A673 (cell line): ENCODE measurements around the gene DCLK1. TPM values are rescaled to one million over a fixed set of nuclear protein-coding genes. Genes with fewer than 3 reads are reported as not detected.

Source experiments
- BruUV-seq: library from RNA; stranded (reverse); fragments of 400-500 nt; replicated peaks from 2 replicates; lab custom pipeline; 2021; lab: Mats Ljungman, UMichigan
- CTCF ChIA-PET: fragments of 300-600 bp; sonication (Branson Sonifier 250); formaldehyde crosslinking; loops from one replicate; lab custom pipeline; 2022; ENCODE audit warnings: antibody characterized with exemption; lab: Charles Lee
- POLR2A ChIA-PET: fragments of 300-600 bp; sonication (Branson Sonifier 250); formaldehyde crosslinking; loops from one replicate; lab custom pipeline; 2022; ENCODE audit warnings: antibody characterized with exemption; ENCODE audit not compliant: low non-redundant PET; lab: Charles Lee
- DNase-seq: peaks from one replicate; pipeline ENCODE4 v3.0.0-alpha.2; 2015; ENCODE audit warnings: low spot score
- H3K27ac ChIP-seq: fragments of 200-600 bp; sonication (generic); 2 replicates; pipeline ENCODE4 v1.5.1; 2016; ENCODE audit warnings: mixed run types, low read depth, mild to moderate bottlenecking, mixed read lengths, antibody characterized with exemption, low read length; ENCODE audit not compliant: poor library complexity, severe bottlenecking
- H3K27me3 ChIP-seq: fragments of 200-600 bp; sonication (generic); replicated peaks from 2 replicates; pipeline ENCODE4 v1.6.1; 2017; ENCODE audit warnings: mixed run types, low read depth, mild to moderate bottlenecking, mixed read lengths, antibody characterized with exemption, low read length; ENCODE audit not compliant: insufficient read depth, poor library complexity
- H3K36me3 ChIP-seq: fragments of 200-600 bp; sonication (generic); 2 replicates; pipeline ENCODE4 v1.6.1; 2016; ENCODE audit warnings: mixed run types, mild to moderate bottlenecking, mixed read lengths, antibody characterized with exemption, low read length; ENCODE audit not compliant: insufficient read depth, poor library complexity, severe bottlenecking
- H3K4me1 ChIP-seq: fragments of 200-600 bp; sonication (generic); 2 replicates; pipeline ENCODE4 v1.6.1; 2017; ENCODE audit warnings: mixed run types, mild to moderate bottlenecking, mixed read lengths, antibody characterized with exemption, low read length; ENCODE audit not compliant: insufficient read depth, poor library complexity, severe bottlenecking
- H3K4me3 ChIP-seq: fragments of 200-600 bp; sonication (generic); 2 replicates; pipeline ENCODE4 v1.5.1; 2016; ENCODE audit warnings: low read depth, mixed run types, mild to moderate bottlenecking, mixed read lengths, low read length; ENCODE audit not compliant: poor library complexity, severe bottlenecking
- H3K9me3 ChIP-seq: fragments of 200-600 bp; sonication (generic); 2 replicates; pipeline ENCODE4 v1.6.1; 2016; ENCODE audit warnings: mixed run types, low read depth, mild to moderate bottlenecking, mixed read lengths, antibody characterized with exemption, low read length; ENCODE audit not compliant: poor library complexity, severe bottlenecking
- EZH2 ChIP-seq: fragments of 200-600 bp; sonication (generic); IDR thresholded peaks from 2 replicates; pipeline ENCODE4 v1.6.1; 2017; ENCODE audit warnings: borderline replicate concordance, low read depth, mild to moderate bottlenecking, mixed read lengths, antibody characterized with exemption, low read length; ENCODE audit not compliant: poor library complexity, severe bottlenecking
- intact Hi-C: fragments of 100-400 bp; cut with micrococcal nuclease; formaldehyde crosslinking; loops from one replicate; pipeline ENCODE4 v1.10.0; 2022; ENCODE audit not compliant: unreplicated experiment
- total RNA-seq: library from RNA; stranded (reverse); gene quantifications from 2 replicates; pipeline ENCODE4 v1.2.3, GENCODE V29; 2021
- TF ChIP-seq, protein P1 (sequence below): fragments of 300-800, 200-600 bp; sonication (generic); conservative IDR thresholded peaks from 2 replicates; pipeline ENCODE4 v1.5.1; 2017; ENCODE audit warnings: low read depth, mild to moderate bottlenecking, antibody characterized with exemption, low read length, moderate library complexity, mixed read lengths

Gene DCLK1
- total RNA-seq, 1 experiment from 2014 or later, result 11.2 TPM

DNA sequence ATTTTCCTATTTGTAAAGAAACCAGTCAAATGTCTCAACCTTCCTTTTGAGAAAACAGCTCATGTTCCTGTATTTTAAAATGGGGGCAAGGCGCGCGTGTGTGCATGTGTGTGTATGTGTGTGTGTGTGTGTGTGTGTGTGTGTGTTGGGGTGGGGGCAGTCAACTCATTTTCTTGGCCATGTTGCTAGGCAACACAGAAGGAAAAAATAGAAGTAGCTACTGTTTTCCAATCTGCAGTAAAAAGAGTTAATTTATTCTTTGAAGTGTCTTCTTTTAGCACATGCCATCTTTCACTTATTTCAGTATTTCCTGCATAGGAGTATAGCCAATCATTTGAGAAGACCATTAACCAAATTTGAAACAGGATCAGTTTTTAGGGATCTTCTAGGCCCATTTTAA lies 279.3 kb downstream of the DCLK1 start:
- intact Hi-C loops, result no loop called here
- DNase-seq, result no peak
- Histone ChIP-seq H3K36me3 (no peaks in the 10 kb centered on the region), H3K27ac (no peak overlapping the region), H3K27me3 (no peaks in the 10 kb centered on the region), H3K4me3 (no peak overlapping the region), H3K9me3 (no peaks in the 10 kb centered on the region), H3K4me1 (no peaks in the 10 kb centered on the region)
- ChIA-PET CTCF (no interaction called here), POLR2A (no interaction called here)
- no peak for TF ChIP-seq EZH2
- TF ChIP-seq, protein P1, sequence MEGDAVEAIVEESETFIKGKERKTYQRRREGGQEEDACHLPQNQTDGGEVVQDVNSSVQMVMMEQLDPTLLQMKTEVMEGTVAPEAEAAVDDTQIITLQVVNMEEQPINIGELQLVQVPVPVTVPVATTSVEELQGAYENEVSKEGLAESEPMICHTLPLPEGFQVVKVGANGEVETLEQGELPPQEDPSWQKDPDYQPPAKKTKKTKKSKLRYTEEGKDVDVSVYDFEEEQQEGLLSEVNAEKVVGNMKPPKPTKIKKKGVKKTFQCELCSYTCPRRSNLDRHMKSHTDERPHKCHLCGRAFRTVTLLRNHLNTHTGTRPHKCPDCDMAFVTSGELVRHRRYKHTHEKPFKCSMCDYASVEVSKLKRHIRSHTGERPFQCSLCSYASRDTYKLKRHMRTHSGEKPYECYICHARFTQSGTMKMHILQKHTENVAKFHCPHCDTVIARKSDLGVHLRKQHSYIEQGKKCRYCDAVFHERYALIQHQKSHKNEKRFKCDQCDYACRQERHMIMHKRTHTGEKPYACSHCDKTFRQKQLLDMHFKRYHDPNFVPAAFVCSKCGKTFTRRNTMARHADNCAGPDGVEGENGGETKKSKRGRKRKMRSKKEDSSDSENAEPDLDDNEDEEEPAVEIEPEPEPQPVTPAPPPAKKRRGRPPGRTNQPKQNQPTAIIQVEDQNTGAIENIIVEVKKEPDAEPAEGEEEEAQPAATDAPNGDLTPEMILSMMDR, result no peak
- BruUV-seq, result no TSS peak

GRCh38 chr13:35851356-35851755 lies 279.8 kb downstream of the DCLK1 start:
- Histone ChIP-seq H3K9me3 (no peaks in the 10 kb centered on the region), H3K27ac (no peak overlapping the region), H3K27me3 (no peaks in the 10 kb centered on the region), H3K36me3 (no peaks in the 10 kb centered on the region), H3K4me1 (no peaks in the 10 kb centered on the region), H3K4me3 (no peak overlapping the region)
- no peak for TF ChIP-seq EZH2
- TF ChIP-seq, protein P1, result no peak
- DNase-seq, result no peak
- BruUV-seq, result no TSS peak
- intact Hi-C loops, result no loop called here
- ChIA-PET POLR2A (no interaction called here), CTCF (no interaction called here)

GRCh38 chr13:35850569-35850968 lies 280.6 kb downstream of the DCLK1 start:
- no peak for DNase-seq
- H3K36me3 ChIP-seq, result no peaks in the 10 kb centered on the region
- no peaks in the 10 kb centered on the region for H3K4me1 ChIP-seq
- TF ChIP-seq, protein P1, result no peak
- TF ChIP-seq EZH2, result no peak
- POLR2A ChIA-PET, result no interaction called here
- H3K27ac ChIP-seq, result no peak overlapping the region
- no peaks in the 10 kb centered on the region for H3K9me3 ChIP-seq
- intact Hi-C loops, result no loop called here
- no peak overlapping the region for H3K4me3 ChIP-seq
- CTCF ChIA-PET, result no interaction called here
- H3K27me3 ChIP-seq, result no peaks in the 10 kb centered on the region
- no TSS peak for BruUV-seq
